Adrenal gland (tissue), 12 donors: ENCODE measurements around the gene DCP2. TPM values are rescaled to one million over a fixed set of nuclear protein-coding genes. Genes with fewer than 3 reads are reported as not detected.

Source experiments
- DNase-seq, 7 donors: peaks; one replicate each; pipeline ENCODE4 v3.0.0-alpha.2; 2019 to 2020
- H3K27ac ChIP-seq, 5 donors: fragments of 200-600 bp; sonication (generic) in 4 of 5; 1 replicate in 3 of 5; 2 replicates in 2 of 5; pipeline versions ENCODE4 v1.5.1 to v1.8.0; 2016 to 2020; ENCODE audit warnings: mild to moderate bottlenecking in 1 of 5
- H3K27me3 ChIP-seq: fragments of 200-600 bp; 2 replicates; pipeline ENCODE4 v1.8.0; 2021
- H3K36me3 ChIP-seq, 2 donors: fragments of 200-600 bp; replicated peaks in 1 of 2; 1 replicate in 1 of 2; 2 replicates in 1 of 2; pipeline versions ENCODE4 v1.5.1 to v1.8.0; 2018 to 2022
- H3K4me1 ChIP-seq, 2 donors: fragments of 200-600 bp; replicated peaks in 1 of 2; 1 replicate in 1 of 2; 2 replicates in 1 of 2; pipeline versions ENCODE4 v1.5.1 to v1.8.0; 2018 to 2021
- H3K4me3 ChIP-seq, 4 donors: fragments of 200-600 bp; sonication (generic) in 3 of 4; one replicate each; pipeline ENCODE4 v1.5.1; 2016 to 2018
- H3K9me3 ChIP-seq, 3 donors: fragments of 200-600 bp; sonication (generic) in 1 of 3; replicated peaks in 1 of 3; 1 replicate in 2 of 3; 2 replicates in 1 of 3; pipeline versions ENCODE4 v1.5.1 to v1.8.0; 2016 to 2021
- POLR2A ChIP-seq, 2 donors: fragments of 450-650 bp; IDR thresholded peaks; one replicate each; pipeline ENCODE4 v1.6.1; 2017; ENCODE audit warnings: antibody characterized with exemption in 2 of 2, mild to moderate bottlenecking in 2 of 2, moderate library complexity in 1 of 2
- WGBS, 4 donors: extraction: QIAGEN DNeasy Blood & Tissue Kit in 2 of 4; methylation state at CpG; one replicate each; pipeline versions ENCODE4 v1.1.5 to v1.1.7; 2013 to 2017; 5-methylcytosine and 5-hydroxymethylcytosine counted together
- intact Hi-C, 2 donors: fragments of 100-400 bp; cut with DNase I; formaldehyde crosslinking; loops; one replicate each; pipeline versions ENCODE4 v1.14.1 to v1.15.0; 2022 to 2023
- polyA plus RNA-seq, 3 donors: library from polyadenylated mRNA; stranded (reverse); fragments of 200-250 nt in 2 of 3; fragments of 350-450 nt in 1 of 3; fragmentation: Illumina TruSeq in 1 of 3; extraction: RNeasy Lipid Tissue Mini Kit (QIAGEN cat#74804) in 1 of 3; gene quantifications; one replicate each; pipeline ENCODE4 v1.2.3, GENCODE V29; 2013 to 2014
- total RNA-seq, 9 donors: library from RNA; depleted of rRNA in 4 of 9; stranded (reverse); fragments of >200 nt in 4 of 9; fragments of 120-200 nt in 1 of 9; fragmentation: NEBNext Ultra II Directional in 1 of 9; extraction: Animal tissue kit (Norgen Biotek cat#: 25700) in 1 of 9; gene quantifications; one replicate each; pipeline versions ENCODE4 v1.1.0 to v1.2.4, GENCODE V29; 2013 to 2023
- TF ChIP-seq, protein P1 (sequence below), 6 experiments: fragments of 450-650 bp in 4 of 6; fragments of 200-600 bp in 2 of 6; sonication (generic) in 1 of 6; IDR thresholded peaks; 1 replicate in 5 of 6; 2 replicates in 1 of 6; pipeline versions ENCODE4 v1.5.1 to v1.8.0; 2016 to 2021; ENCODE audit warnings: antibody characterized with exemption in 6 of 6, mild to moderate bottlenecking in 2 of 6, moderate library complexity in 1 of 6
- donor health status: healthy with polysubstance abuse.
- donor health status: Bipolar disorder and iron deficiency.
- donor health status: DM: yes; HTN: yes; CAD: no.
- donor health status: DM: no; HTN: no; CAD: no.
- donor health status: DM: no; HTN: no; CAD: no.
- donor health status: DM: yes; HTN: yes; CAD: no.

Gene DCP2
- total and polyA plus RNA-seq, 12 donors: 7.0 to 66.4 (median 39.6) TPM

DNA sequence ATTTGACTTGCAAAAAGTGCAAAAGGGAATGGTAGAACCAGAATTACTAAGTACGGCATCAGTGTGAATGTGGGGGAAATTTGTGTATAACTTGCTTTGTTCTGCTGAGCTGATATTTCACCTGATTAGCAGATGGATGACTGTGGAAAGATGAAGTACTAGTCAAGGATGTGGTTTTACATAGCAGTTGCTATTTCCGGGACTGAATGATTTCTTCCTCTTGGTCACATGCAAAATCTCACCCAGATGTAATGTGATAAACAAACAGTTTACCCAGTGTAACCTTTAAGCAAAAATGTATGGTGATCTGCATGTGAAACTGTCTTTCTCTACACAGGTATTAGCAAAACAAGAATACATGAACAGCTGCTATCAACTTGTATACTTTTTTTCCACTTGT, 46.1 kb downstream of the DCP2 start:
- intact Hi-C loops: no loop called here
- H3K4me1 ChIP-seq: no peaks in the 10 kb centered on the region
- H3K27ac ChIP-seq: no peak overlapping the region
- no peak for DNase-seq
- H3K27me3 ChIP-seq: no peaks in the 10 kb centered on the region
- H3K4me3 ChIP-seq: no peak overlapping the region
- peaks cover 0 to 14% of the 10 kb centered on the region in 2 donors for H3K36me3 ChIP-seq
- H3K9me3 ChIP-seq: no peaks in the 10 kb centered on the region
- WGBS, 4 donors: 60 to 77% (median 70%) methylated on average over 2 of the region's 2 CpGs
- no peak for TF ChIP-seq POLR2A (IDR thresholded peaks at IDR 0.05)
- TF ChIP-seq, protein P1, sequence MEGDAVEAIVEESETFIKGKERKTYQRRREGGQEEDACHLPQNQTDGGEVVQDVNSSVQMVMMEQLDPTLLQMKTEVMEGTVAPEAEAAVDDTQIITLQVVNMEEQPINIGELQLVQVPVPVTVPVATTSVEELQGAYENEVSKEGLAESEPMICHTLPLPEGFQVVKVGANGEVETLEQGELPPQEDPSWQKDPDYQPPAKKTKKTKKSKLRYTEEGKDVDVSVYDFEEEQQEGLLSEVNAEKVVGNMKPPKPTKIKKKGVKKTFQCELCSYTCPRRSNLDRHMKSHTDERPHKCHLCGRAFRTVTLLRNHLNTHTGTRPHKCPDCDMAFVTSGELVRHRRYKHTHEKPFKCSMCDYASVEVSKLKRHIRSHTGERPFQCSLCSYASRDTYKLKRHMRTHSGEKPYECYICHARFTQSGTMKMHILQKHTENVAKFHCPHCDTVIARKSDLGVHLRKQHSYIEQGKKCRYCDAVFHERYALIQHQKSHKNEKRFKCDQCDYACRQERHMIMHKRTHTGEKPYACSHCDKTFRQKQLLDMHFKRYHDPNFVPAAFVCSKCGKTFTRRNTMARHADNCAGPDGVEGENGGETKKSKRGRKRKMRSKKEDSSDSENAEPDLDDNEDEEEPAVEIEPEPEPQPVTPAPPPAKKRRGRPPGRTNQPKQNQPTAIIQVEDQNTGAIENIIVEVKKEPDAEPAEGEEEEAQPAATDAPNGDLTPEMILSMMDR (IDR thresholded peaks at IDR 0.05): no peak

DNA sequence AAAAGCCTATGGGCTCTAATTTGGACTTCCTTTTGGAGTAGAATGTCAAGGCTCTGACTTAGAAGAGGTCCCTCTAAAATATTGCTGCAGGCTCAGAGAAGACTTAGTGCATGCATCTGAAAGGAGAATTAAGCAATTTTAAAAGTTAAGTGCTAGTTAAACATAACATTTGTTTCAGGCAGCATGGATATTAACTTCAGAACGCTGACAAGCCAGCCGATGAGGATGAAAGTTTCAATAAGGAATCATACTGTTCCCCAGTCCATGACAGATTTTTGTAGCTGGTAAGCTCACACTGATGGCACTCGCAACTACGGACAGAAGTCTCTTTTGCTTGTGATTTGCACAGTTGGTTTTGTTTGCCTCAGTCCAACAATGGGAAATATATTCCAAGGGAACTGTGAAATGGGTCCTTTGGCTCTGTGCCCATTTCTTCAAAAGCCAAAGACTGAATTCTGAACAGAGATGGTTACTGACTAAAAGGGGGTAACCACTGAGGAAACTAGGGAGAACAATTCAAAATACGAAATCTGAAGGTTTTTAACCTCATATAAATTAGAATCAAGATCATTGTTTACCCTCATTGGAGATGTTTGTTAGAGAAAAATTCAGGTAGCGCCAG, 47.6 kb downstream of the DCP2 start:
- Histone ChIP-seq H3K36me3 (peaks cover 0 to 26% of the 10 kb centered on the region in 2 donors), H3K27ac (no peak overlapping the region), H3K4me3 (no peak overlapping the region), H3K4me1 (no peaks in the 10 kb centered on the region), H3K27me3 (no peaks in the 10 kb centered on the region), H3K9me3 (no peaks in the 10 kb centered on the region)
- WGBS, 4 donors: 82 to 93% (median 88%) methylated on average over 6 of the region's 6 CpGs
- DNase-seq: no peak
- TF ChIP-seq POLR2A (IDR thresholded peaks at IDR 0.05): no peak
- TF ChIP-seq, protein P1 (IDR thresholded peaks at IDR 0.05): no peak
- intact Hi-C loops: no loop called here

DNA sequence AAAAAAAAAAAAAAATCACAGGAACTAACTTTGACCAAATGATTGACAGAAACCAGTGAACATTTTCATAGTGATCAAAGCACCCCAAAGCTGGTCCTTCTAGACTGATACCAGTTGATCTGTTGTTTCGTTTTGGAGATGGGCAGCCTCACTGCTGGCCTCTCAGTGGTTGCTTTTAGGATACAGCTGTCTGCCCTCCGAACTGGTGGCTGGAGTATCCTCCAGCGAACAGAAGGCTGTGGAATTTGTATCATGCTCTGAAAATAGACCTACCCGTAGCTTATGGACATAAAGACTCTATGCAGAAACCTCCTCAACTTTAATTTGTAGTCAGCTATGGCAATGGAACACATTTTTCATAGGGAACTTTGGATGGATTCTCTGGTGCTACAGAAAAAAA, 49.0 kb downstream of the DCP2 start:
- Histone ChIP-seq H3K4me3 (no peak overlapping the region), H3K36me3 (peaks cover 0 to 26% of the 10 kb centered on the region in 2 donors), H3K27ac (no peak overlapping the region), H3K9me3 (no peaks in the 10 kb centered on the region), H3K4me1 (no peaks in the 10 kb centered on the region), H3K27me3 (no peaks in the 10 kb centered on the region)
- WGBS, 4 donors: 91 to 94% (median 92%) methylated on average over 4 of the region's 4 CpGs
- DNase-seq: no peak
- intact Hi-C loops: no loop called here
- TF ChIP-seq POLR2A (IDR thresholded peaks at IDR 0.05): no peak
- TF ChIP-seq, protein P1 (IDR thresholded peaks at IDR 0.05): no peak

DNA sequence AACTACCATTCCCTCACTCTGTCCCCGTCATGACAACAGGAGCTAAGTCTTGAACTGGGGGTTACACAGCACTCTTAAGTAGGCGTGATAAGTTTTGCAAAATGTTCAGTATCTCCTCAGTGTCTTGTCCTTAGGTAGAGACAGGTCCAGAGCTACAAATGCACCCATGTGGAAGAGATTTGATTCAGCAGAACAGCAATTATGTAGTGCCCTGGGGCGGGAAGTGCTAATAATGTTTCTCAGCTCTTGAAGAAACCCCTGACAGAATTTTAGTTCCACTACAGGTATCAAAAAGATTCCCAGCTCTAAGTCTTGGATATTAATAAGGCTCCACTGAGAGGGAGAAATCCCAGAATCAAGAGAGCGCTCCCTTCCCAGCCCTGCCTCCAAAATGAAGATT, 49.6 kb downstream of the DCP2 start:
- peaks cover 0 to 26% of the 10 kb centered on the region in 2 donors for H3K36me3 ChIP-seq
- no peaks in the 10 kb centered on the region for H3K27me3 ChIP-seq
- H3K4me1 ChIP-seq: no peaks in the 10 kb centered on the region
- WGBS, 4 donors: 91 to 95% (median 95%) methylated on average over 4 of the region's 4 CpGs
- no peak overlapping the region for H3K27ac ChIP-seq
- TF ChIP-seq, protein P1 (IDR thresholded peaks at IDR 0.05): no peak
- TF ChIP-seq POLR2A (IDR thresholded peaks at IDR 0.05): no peak
- intact Hi-C loops: no loop called here
- H3K4me3 ChIP-seq: no peak overlapping the region
- DNase-seq: no peak
- no peaks in the 10 kb centered on the region for H3K9me3 ChIP-seq
